ENCODE data around the gene MOB3A. TPM values are rescaled to one million over a fixed set of nuclear protein-coding genes. Genes with fewer than 3 reads are reported as not detected.

The MOB3A gene
- total and polyA plus RNA-seq, 2 of the 13 experiments (the other 11 are each of a cell fraction or from before 2014, with no cell fraction given): 3.5 to 17.8 TPM

GRCh38 chr19:2115911-2116426 is 19.8 kb upstream of the MOB3A start:
- TF ChIP-seq ZNF558 (CRISPR knock-in tag; IDR thresholded peaks at IDR 0.05; ENCODE audit: borderline replicate concordance) (no peak), ZBTB4 (CRISPR knock-in tag; IDR thresholded peaks at IDR 0.05; ENCODE audit: borderline replicate concordance) (no peak), NFE2L2 (IDR thresholded peaks at IDR 0.05; ENCODE audit: low read length) (no peak), ZBTB34 (CRISPR knock-in tag; IDR thresholded peaks at IDR 0.05) (no peak), ZC3H4 (CRISPR knock-in tag; IDR thresholded peaks at IDR 0.05; ENCODE audit: borderline replicate concordance) (no peak), BORCS8-MEF2B (CRISPR knock-in tag; IDR thresholded peaks at IDR 0.05) (no peak), KDM5B (CRISPR knock-in tag; IDR thresholded peaks at IDR 0.05; ENCODE audit: borderline replicate concordance) (no peak), MAF1 (CRISPR knock-in tag; IDR thresholded peaks at IDR 0.05; ENCODE audit: borderline replicate concordance) (no peak)
- H3K4me2 ChIP-seq (ENCODE audit: low read depth, low read length): no peak overlapping the region
- no peak overlapping the region for H3K9ac ChIP-seq (ENCODE audit: insufficient read depth, low read depth, low read length)
- H3K4me1 ChIP-seq (ENCODE audit: insufficient read depth, low read length): no peaks in the 10 kb centered on the region
- H3K4me3 ChIP-seq (replicated peaks in 1 of 3; ENCODE audit: insufficient read depth in 1 of 3, low read depth in 2 of 3, low read length in 3 of 3): no peak overlapping the region
- CTCF ChIA-PET (ENCODE audit: low intra/inter-chr PET ratio, low total read pairs): no interaction called here
- no peak overlapping the region for H2AFZ ChIP-seq (ENCODE audit: low read length)
- no peaks in the 10 kb centered on the region for H3K79me2 ChIP-seq (ENCODE audit: insufficient read depth, low read length)
- H4K20me1 ChIP-seq (ENCODE audit: insufficient read depth, low read length): 0 out of 2 replicates have a peak, but pooled peaks cover 2% of the 10 kb centered on the region
- DNase-seq (ENCODE audit: low spot score): no peak
- ATAC-seq: no peak
- intact Hi-C loops (cut with micrococcal nuclease; ENCODE audit: unreplicated experiment): no loop called here
- no peaks in the 10 kb centered on the region for H3K27me3 ChIP-seq (ENCODE audit: control insufficient read depth in 1 of 2, insufficient read depth in 2 of 2, low read length in 2 of 2)
- WGBS (ENCODE audit: low lambda C conversion rate): 96% methylated on average over 10 of the region's 24 CpGs
- H3K27ac ChIP-seq (ENCODE audit: extremely low read length, insufficient read depth, low read length): no peak overlapping the region
- peaks cover 56 to 92% of the 10 kb centered on the region in 2 experiments for H3K36me3 ChIP-seq (replicated peaks in 1 of 2; ENCODE audit: control insufficient read depth in 1 of 2, insufficient read depth in 2 of 2, low read length in 2 of 2)
- no peak for FAIRE-seq
- in situ Hi-C loops (cut with HindIII; ENCODE audit: extremely low pct_ligation_motif_present, low pct_unique_long_range_greater_than_20kb): no loop called here
- BruUV-seq (replicated peaks): no TSS peak
- POLR2A ChIA-PET: no interaction called here
- no peaks in the 10 kb centered on the region for H3K9me3 ChIP-seq (ENCODE audit: low read length)

All from HepG2 (cell line).